ENCODE measurements around the gene MS4A4E.
"Not testable (repeated sequence)": the region's sequence is repeated elsewhere in the genome, so short reads cannot be mapped to it uniquely, and the experiment has no call there.

MS4A4E gene

GRCh38 chr11:60192564-60192963, 50.4 kb downstream of the MS4A4E start:
- not testable (repeated sequence) for H3K4me1 ChIP-seq (ENCODE audit: control insufficient read depth, low read depth, low read length); H3K27me3 ChIP-seq (ENCODE audit: control insufficient read depth, insufficient read depth, low read length); H3K27ac ChIP-seq (ENCODE audit: low read length); H3K9ac ChIP-seq (ENCODE audit: low read length); H3K4me3 ChIP-seq (ENCODE audit: low read length); H3K9me3 ChIP-seq (ENCODE audit: control insufficient read depth, low read depth, low read length); H3K36me3 ChIP-seq (ENCODE audit: control insufficient read depth, low read depth, low read length)

- H3K27ac ChIP-seq (ENCODE audit: low read length); H3K4me3 ChIP-seq (ENCODE audit: low read length); H3K9ac ChIP-seq (ENCODE audit: low read length); H3K9me3 ChIP-seq (ENCODE audit: control insufficient read depth, low read depth, low read length); H3K36me3 ChIP-seq (ENCODE audit: control insufficient read depth, low read depth, low read length); H3K27me3 ChIP-seq (ENCODE audit: control insufficient read depth, insufficient read depth, low read length); H3K4me1 ChIP-seq (ENCODE audit: control insufficient read depth, low read depth, low read length): not testable (repeated sequence)
These were observed 54.5 kb downstream of the MS4A4E start for GRCh38 chr11:60188481-60188880.

- not testable (repeated sequence) for H3K27me3 ChIP-seq (ENCODE audit: control insufficient read depth, insufficient read depth, low read length); H3K4me3 ChIP-seq (ENCODE audit: low read length); H3K9ac ChIP-seq (ENCODE audit: low read length); H3K4me1 ChIP-seq (ENCODE audit: control insufficient read depth, low read depth, low read length); H3K27ac ChIP-seq (ENCODE audit: low read length); H3K36me3 ChIP-seq (ENCODE audit: control insufficient read depth, low read depth, low read length); H3K9me3 ChIP-seq (ENCODE audit: control insufficient read depth, low read depth, low read length)
These were observed 56.8 kb downstream of the MS4A4E start for GRCh38 chr11:60186128-60186527.

GRCh38 chr11:60185512-60185827, 57.5 kb downstream of the MS4A4E start:
- H3K4me1 ChIP-seq (ENCODE audit: control insufficient read depth, low read depth, low read length); H3K4me3 ChIP-seq (ENCODE audit: low read length); H3K9me3 ChIP-seq (ENCODE audit: control insufficient read depth, low read depth, low read length); H3K27ac ChIP-seq (ENCODE audit: low read length); H3K36me3 ChIP-seq (ENCODE audit: control insufficient read depth, low read depth, low read length); H3K27me3 ChIP-seq (ENCODE audit: control insufficient read depth, insufficient read depth, low read length); H3K9ac ChIP-seq (ENCODE audit: low read length): not testable (repeated sequence)

GRCh38 chr11:60184824-60185511, 58.0 kb downstream of the MS4A4E start:
- H3K9ac ChIP-seq (ENCODE audit: low read length): no peak overlapping the region
- H3K27ac ChIP-seq (ENCODE audit: low read length): no peak overlapping the region
- no peaks in the 10 kb centered on the region for H3K27me3 ChIP-seq (ENCODE audit: control insufficient read depth, insufficient read depth, low read length)
- H3K4me3 ChIP-seq (ENCODE audit: low read length): no peak overlapping the region
- H3K9me3 ChIP-seq (ENCODE audit: control insufficient read depth, low read depth, low read length): no peaks in the 10 kb centered on the region
- H3K36me3 ChIP-seq (ENCODE audit: control insufficient read depth, low read depth, low read length): no peaks in the 10 kb centered on the region
- H3K4me1 ChIP-seq (ENCODE audit: control insufficient read depth, low read depth, low read length): no peaks in the 10 kb centered on the region

GRCh38 chr11:60183591-60184205, 59.2 kb downstream of the MS4A4E start:
- Histone ChIP-seq H3K27me3 (ENCODE audit: control insufficient read depth, insufficient read depth, low read length) (no peaks in the 10 kb centered on the region), H3K9me3 (ENCODE audit: control insufficient read depth, low read depth, low read length) (no peaks in the 10 kb centered on the region), H3K4me1 (ENCODE audit: control insufficient read depth, low read depth, low read length) (no peaks in the 10 kb centered on the region), H3K36me3 (ENCODE audit: control insufficient read depth, low read depth, low read length) (no peaks in the 10 kb centered on the region), H3K4me3 (ENCODE audit: low read length) (no peak overlapping the region), H3K27ac (ENCODE audit: low read length) (no peak overlapping the region), H3K9ac (ENCODE audit: low read length) (no peak overlapping the region)

GRCh38 chr11:60182541-60183330, 60.2 kb downstream of the MS4A4E start, which contains the start of gene MS4A6A:
MS4A6A (minus strand) TSS chr11:60183083; CDS start chr11:60181727, 1,356 bp downstream.
- Histone ChIP-seq H3K4me3 (ENCODE audit: low read length) (no peak within 1 kb of the TSS), H3K27ac (ENCODE audit: low read length) (no peak within 1 kb of the TSS), H3K9me3 (ENCODE audit: control insufficient read depth, low read depth, low read length) (no peaks in the 10 kb centered on the region), H3K36me3 (ENCODE audit: control insufficient read depth, low read depth, low read length) (no peaks in the 10 kb centered on the region), H3K27me3 (ENCODE audit: control insufficient read depth, insufficient read depth, low read length) (no peaks in the 10 kb centered on the region), H3K4me1 (ENCODE audit: control insufficient read depth, low read depth, low read length) (no peaks in the 10 kb centered on the region), H3K9ac (ENCODE audit: low read length) (no peak within 1 kb of the TSS)

GRCh38 chr11:60175860-60176275, 67.1 kb downstream of the MS4A4E start:
- Histone ChIP-seq H3K4me3 (ENCODE audit: low read length) (no peak overlapping the region), H3K36me3 (ENCODE audit: control insufficient read depth, low read depth, low read length) (no peaks in the 10 kb centered on the region), H3K27ac (ENCODE audit: low read length) (no peak overlapping the region), H3K9me3 (ENCODE audit: control insufficient read depth, low read depth, low read length) (no peaks in the 10 kb centered on the region), H3K27me3 (ENCODE audit: control insufficient read depth, insufficient read depth, low read length) (no peaks in the 10 kb centered on the region), H3K4me1 (ENCODE audit: control insufficient read depth, low read depth, low read length) (no peaks in the 10 kb centered on the region), H3K9ac (ENCODE audit: low read length) (no peak overlapping the region)

- no peaks in the 10 kb centered on the region for H3K36me3 ChIP-seq (ENCODE audit: control insufficient read depth, low read depth, low read length)
- no peak overlapping the region for H3K27ac ChIP-seq (ENCODE audit: low read length)
- no peaks in the 10 kb centered on the region for H3K27me3 ChIP-seq (ENCODE audit: control insufficient read depth, insufficient read depth, low read length)
- no peak overlapping the region for H3K9ac ChIP-seq (ENCODE audit: low read length)
- no peaks in the 10 kb centered on the region for H3K4me1 ChIP-seq (ENCODE audit: control insufficient read depth, low read depth, low read length)
- peaks cover 12% of the 10 kb centered on the region for H3K9me3 ChIP-seq (ENCODE audit: control insufficient read depth, low read depth, low read length)
- H3K4me3 ChIP-seq (ENCODE audit: low read length): no peak overlapping the region
These were observed 70.9 kb downstream of the MS4A4E start for GRCh38 chr11:60172011-60172410.

GRCh38 chr11:60170566-60170965, 72.4 kb downstream of the MS4A4E start:
- Histone ChIP-seq H3K4me3 (ENCODE audit: low read length) (no peak overlapping the region), H3K9me3 (ENCODE audit: control insufficient read depth, low read depth, low read length) (peaks cover 12% of the 10 kb centered on the region), H3K9ac (ENCODE audit: low read length) (no peak overlapping the region), H3K36me3 (ENCODE audit: control insufficient read depth, low read depth, low read length) (no peaks in the 10 kb centered on the region), H3K4me1 (ENCODE audit: control insufficient read depth, low read depth, low read length) (no peaks in the 10 kb centered on the region), H3K27me3 (ENCODE audit: control insufficient read depth, insufficient read depth, low read length) (no peaks in the 10 kb centered on the region), H3K27ac (ENCODE audit: low read length) (no peak overlapping the region)

GRCh38 chr11:60169264-60169915, 73.5 kb downstream of the MS4A4E start:
- Histone ChIP-seq H3K4me1 (ENCODE audit: control insufficient read depth, low read depth, low read length) (no peaks in the 10 kb centered on the region), H3K36me3 (ENCODE audit: control insufficient read depth, low read depth, low read length) (no peaks in the 10 kb centered on the region), H3K4me3 (ENCODE audit: low read length) (no peak overlapping the region), H3K27ac (ENCODE audit: low read length) (no peak overlapping the region), H3K9ac (ENCODE audit: low read length) (no peak overlapping the region), H3K9me3 (ENCODE audit: control insufficient read depth, low read depth, low read length) (peaks cover 12% of the 10 kb centered on the region), H3K27me3 (ENCODE audit: control insufficient read depth, insufficient read depth, low read length) (no peaks in the 10 kb centered on the region)
